Osteocyte (in vitro differentiated cells): ENCODE measurements around the gene SERPINE1. TPM values are rescaled to one million over a fixed set of nuclear protein-coding genes. Genes with fewer than 3 reads are reported as not detected.
A peak's percentile ranks its signal among the peaks of the same experiment; 100 is the strongest.

ENCODE experiments used
- DNase-seq: peaks from one replicate; pipeline ENCODE4 v3.0.0; 2021; ENCODE audit warnings: mixed read lengths; ENCODE audit not compliant: unreplicated experiment; ENCODE audit errors: extremely low spot score
- H3K27ac Mint-ChIP-seq: one replicate; pipeline ENCODE4 v1.8.0; 2021; ENCODE audit warnings: mild to moderate bottlenecking, mixed read lengths; ENCODE audit not compliant: unreplicated experiment
- H3K27me3 Mint-ChIP-seq: one replicate; pipeline ENCODE4 v1.8.0; 2021; ENCODE audit warnings: mixed read lengths; ENCODE audit not compliant: unreplicated experiment
- H3K36me3 Mint-ChIP-seq: one replicate; pipeline ENCODE4 v1.8.0; 2021; ENCODE audit warnings: mixed read lengths; ENCODE audit not compliant: unreplicated experiment
- H3K4me1 Mint-ChIP-seq: one replicate; pipeline ENCODE4 v1.8.0; 2021; ENCODE audit warnings: mixed read lengths; ENCODE audit not compliant: unreplicated experiment
- H3K4me3 Mint-ChIP-seq: one replicate; pipeline ENCODE4 v1.8.0; 2021; ENCODE audit warnings: mild to moderate bottlenecking, moderate library complexity, mixed read lengths; ENCODE audit not compliant: unreplicated experiment
- H3K9me3 Mint-ChIP-seq: one replicate; pipeline ENCODE4 v1.8.0; 2021; ENCODE audit warnings: mixed read lengths; ENCODE audit not compliant: unreplicated experiment
- CTCF ChIP-seq: fragments of 200-600 bp; sonication (generic); IDR thresholded peaks from 2 replicates; pipeline ENCODE4 v1.5.0; 2021; ENCODE audit warnings: antibody characterized with exemption, mild to moderate bottlenecking, moderate library complexity
- total RNA-seq: library from RNA; stranded (reverse); gene quantifications from 2 replicates; pipeline ENCODE4 v1.2.1, GENCODE V29; 2021

Gene SERPINE1
- total RNA-seq, 1 donor from 2014 or later = 328 TPM

GRCh38 chr7:101151908-101152651, 25.2 kb downstream of the SERPINE1 start:
- Mint-ChIP-seq H3K4me3 (no peak overlapping the region), H3K27ac (no peak overlapping the region), H3K36me3 (peaks cover 7% of the 10 kb centered on the region), H3K4me1 (peaks cover 12% of the 10 kb centered on the region), H3K27me3 (peaks cover 17% of the 10 kb centered on the region), H3K9me3 (no peaks in the 10 kb centered on the region)
- TF ChIP-seq CTCF = no peak
- no peak for DNase-seq

GRCh38 chr7:101153969-101154692, 27.2 kb downstream of the SERPINE1 start, which contains the start of gene AP1S1:
Gene AP1S1 (plus strand): TSS chr7:101154476. CDS start chr7:101154515, 39 bp downstream.
- Mint-ChIP-seq H3K36me3 (peaks cover 11% of the 10 kb centered on the region), H3K4me3 (peak within 1 kb of the TSS; percentile 77), H3K9me3 (no peaks in the 10 kb centered on the region), H3K4me1 (peaks cover 12% of the 10 kb centered on the region), H3K27me3 (peaks cover 10% of the 10 kb centered on the region), H3K27ac (peak within 1 kb of the TSS; percentile 39)
- no peak for TF ChIP-seq CTCF
- DNase-seq = peak; percentile 96

GRCh38 chr7:101154693-101155102, 27.8 kb downstream of the SERPINE1 start:
- DNase-seq = no peak
- H3K27me3 Mint-ChIP-seq = peaks cover 5% of the 10 kb centered on the region
- H3K36me3 Mint-ChIP-seq = peaks cover 14% of the 10 kb centered on the region
- H3K27ac Mint-ChIP-seq = peak overlapping the region; percentile 39
- TF ChIP-seq CTCF = no peak
- H3K4me1 Mint-ChIP-seq = peaks cover 12% of the 10 kb centered on the region
- no peaks in the 10 kb centered on the region for H3K9me3 Mint-ChIP-seq
- peak overlapping the region; percentile 77 for H3K4me3 Mint-ChIP-seq

GRCh38 chr7:101155303-101155702, 28.4 kb downstream of the SERPINE1 start:
- H3K36me3 Mint-ChIP-seq = peaks cover 15% of the 10 kb centered on the region
- H3K4me3 Mint-ChIP-seq = peak overlapping the region; percentile 77
- peak overlapping the region; percentile 39 for H3K27ac Mint-ChIP-seq
- H3K4me1 Mint-ChIP-seq = peaks cover 12% of the 10 kb centered on the region
- DNase-seq = no peak
- no peak for TF ChIP-seq CTCF
- H3K9me3 Mint-ChIP-seq = no peaks in the 10 kb centered on the region
- peaks cover 2% of the 10 kb centered on the region for H3K27me3 Mint-ChIP-seq

DNA sequence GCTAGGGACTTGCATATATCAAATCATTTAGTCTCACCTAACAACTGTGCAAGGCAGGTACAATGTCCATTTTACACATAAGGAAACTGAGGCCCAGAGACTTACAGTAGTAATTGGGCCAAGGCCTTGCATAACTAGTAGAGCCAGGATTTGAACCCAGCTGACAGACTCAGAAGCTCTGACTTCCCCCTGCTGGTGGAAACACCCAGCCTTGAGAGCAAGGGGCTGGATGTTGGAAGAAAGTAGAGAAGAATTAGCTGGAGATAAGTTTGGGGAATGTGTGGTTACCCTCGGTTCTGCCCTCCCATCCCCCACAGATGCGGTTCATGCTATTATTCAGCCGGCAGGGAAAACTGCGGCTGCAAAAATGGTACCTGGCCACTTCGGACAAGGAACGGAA, 29.4 kb downstream of the SERPINE1 start:
- no peaks in the 10 kb centered on the region for H3K9me3 Mint-ChIP-seq
- no peak overlapping the region for H3K4me3 Mint-ChIP-seq
- no peak overlapping the region for H3K27ac Mint-ChIP-seq
- TF ChIP-seq CTCF = peak; percentile 18
- H3K27me3 Mint-ChIP-seq = peaks cover 2% of the 10 kb centered on the region
- DNase-seq = no peak
- H3K4me1 Mint-ChIP-seq = peaks cover 12% of the 10 kb centered on the region
- peaks cover 16% of the 10 kb centered on the region for H3K36me3 Mint-ChIP-seq
